NCI-H1105 (cell line): ENCODE measurements around the gene MPZL2.
"Not testable (repeated sequence)": the region's sequence is repeated elsewhere in the genome, so short reads cannot be mapped to it uniquely, and the experiment has no call there.

Source experiments
- DNase-seq: peaks from one replicate; lab custom pipeline; 2025; lab: John Stamatoyannopoulos, UW

MPZL2 gene

GRCh38 chr11:118263695-118264568 lies at the start of gene MPZL2:
Gene MPZL2 (minus strand): TSS chr11:118264297. CDS start chr11:118264153, 144 bp downstream.
- DNase-seq, result peak; percentile 19

- DNase-seq, result no peak
Measured at GRCh38 chr11:118313242-118313641, 49.1 kb upstream of the MPZL2 start.

DNA sequence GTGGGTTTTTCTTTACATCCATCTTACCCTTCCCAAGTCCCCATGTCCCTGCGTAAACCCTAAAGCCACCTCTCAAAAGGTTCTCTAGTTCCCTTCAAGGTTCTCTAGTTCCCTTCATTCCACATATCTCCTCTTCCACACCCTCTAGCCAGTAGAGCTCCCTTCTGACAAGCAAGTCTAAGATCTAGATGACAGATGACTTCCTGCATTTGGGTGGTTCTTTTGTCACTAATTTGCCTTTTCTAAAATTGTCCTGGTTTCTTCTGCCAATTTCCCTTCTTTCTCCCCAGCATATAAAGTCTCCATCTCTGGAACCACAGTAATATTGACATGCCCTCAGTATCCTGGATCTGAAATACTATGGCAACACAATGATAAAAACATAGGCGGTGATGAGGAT lies 48.2 kb upstream of the MPZL2 start:
- DNase-seq, result no peak

- no peak for DNase-seq
Measured at GRCh38 chr11:118311518-118311917, 47.4 kb upstream of the MPZL2 start.

DNA sequence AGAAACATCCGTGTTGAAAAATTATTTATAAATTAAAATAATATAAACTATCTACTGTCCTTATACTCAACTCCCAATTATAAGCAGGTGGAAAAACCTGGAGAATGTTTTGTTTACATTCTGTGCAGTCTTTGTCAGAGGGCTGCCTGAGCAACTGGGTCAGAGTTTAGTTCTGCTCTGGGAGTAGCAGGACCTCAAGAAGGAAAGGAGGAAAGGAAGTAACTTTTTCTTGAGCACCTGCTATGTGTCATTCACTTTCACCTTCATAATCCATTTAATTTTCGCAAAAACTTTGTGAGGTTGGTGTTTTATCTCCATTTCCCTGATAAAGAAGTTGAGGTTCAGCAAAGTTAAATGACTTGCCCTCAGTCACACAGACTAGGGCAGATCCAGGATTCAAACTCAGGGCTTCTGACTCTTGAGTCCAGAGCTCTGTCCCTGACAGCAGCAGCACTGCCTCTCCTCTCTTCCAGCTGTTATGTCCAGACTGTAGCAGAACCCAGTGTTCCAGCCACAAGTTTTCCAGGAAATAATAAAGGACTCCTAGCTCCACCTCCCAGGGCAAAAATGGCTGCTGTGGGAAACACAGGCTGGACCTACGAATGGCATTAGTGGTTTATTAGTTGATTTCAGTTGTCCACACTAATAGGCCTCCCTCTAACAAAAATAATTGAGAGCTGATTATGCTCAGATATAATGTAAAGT lies 46.8 kb upstream of the MPZL2 start:
- no peak for DNase-seq

DNA sequence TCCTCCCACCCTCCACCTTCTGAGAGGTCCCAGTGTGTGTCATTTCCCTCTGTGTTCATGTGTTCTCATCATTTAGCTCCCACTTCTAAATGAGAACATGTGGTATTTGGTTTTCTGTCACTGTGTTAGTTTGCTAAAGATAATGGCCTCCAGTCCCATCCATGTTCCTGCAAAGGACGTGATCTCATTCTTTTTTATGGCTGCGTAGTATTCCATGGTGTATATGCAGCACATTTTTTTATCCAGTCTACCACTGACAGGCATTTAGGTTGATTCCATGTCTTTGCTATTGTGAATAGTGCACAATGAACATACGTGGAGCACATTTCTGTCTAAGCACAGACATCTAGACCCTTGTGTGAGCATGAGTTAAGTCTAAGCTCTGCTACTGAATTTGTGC lies 46.2 kb upstream of the MPZL2 start:
- DNase-seq, result no peak

- DNase-seq, result not testable (repeated sequence)
Measured at GRCh38 chr11:118308995-118309528, 45.0 kb upstream of the MPZL2 start.

- DNase-seq, result no peak
Measured at GRCh38 chr11:118306556-118306955, 42.5 kb upstream of the MPZL2 start.

DNA sequence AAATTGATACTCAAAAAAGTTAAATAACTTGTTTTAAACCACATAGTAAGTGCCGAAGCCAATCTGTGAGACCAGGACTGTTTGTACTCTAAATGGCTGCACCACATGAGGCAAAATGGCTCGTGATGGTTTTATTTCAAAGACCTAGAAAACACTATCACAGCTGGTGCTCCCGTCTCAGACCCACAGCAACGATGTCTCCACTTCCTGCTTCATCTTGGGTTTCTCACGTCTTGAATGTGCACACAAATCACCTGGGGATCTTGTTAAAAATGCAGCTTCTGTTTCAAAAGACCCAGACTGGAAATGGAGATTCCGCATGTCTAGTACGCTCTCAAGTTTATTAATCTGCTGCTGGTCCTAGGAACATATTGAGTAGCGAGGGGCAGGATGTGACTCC lies 41.6 kb upstream of the MPZL2 start:
- no peak for DNase-seq

- DNase-seq, result no peak
Measured at GRCh38 chr11:118304568-118305248, 40.6 kb upstream of the MPZL2 start, which contains the start of gene CD3E. Gene CD3E (plus strand): TSS chr11:118304730. CDS start chr11:118304953, 223 bp downstream.

- DNase-seq, result no peak
Measured at GRCh38 chr11:118304227-118304567, 40.1 kb upstream of the MPZL2 start.

GRCh38 chr11:118301600-118302195 lies 37.6 kb upstream of the MPZL2 start:
- DNase-seq, result no peak

DNA sequence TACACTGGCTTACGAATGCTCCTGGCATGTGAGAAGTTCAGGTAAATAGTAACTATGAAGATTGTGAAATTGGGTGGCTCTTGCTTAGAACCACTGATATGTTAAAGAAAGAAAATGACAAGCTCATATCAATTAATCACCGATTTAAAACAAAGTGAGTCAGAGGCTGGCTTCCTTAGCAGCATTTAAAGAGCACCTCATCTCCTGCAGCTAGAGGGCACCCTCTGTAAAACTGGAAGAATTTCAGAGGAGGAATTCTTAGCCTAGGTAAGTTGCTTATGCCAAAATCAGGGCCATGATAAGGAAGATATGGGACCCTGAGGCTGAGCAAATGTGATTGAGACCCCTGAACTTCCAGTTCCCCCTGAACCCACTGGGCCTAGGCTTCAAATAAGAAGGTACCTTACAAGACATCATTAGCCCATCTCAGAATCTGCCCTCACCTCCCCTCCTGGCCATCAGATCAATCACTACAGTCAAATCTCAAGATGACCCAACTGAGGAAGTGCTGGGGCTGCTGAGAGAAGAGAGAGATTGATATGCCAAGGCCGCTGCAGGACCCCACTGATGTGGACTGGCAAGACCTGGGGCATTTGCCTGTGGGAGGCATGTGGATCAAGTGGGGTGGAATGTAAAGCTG lies 31.8 kb upstream of the MPZL2 start:
- DNase-seq, result no peak

DNA sequence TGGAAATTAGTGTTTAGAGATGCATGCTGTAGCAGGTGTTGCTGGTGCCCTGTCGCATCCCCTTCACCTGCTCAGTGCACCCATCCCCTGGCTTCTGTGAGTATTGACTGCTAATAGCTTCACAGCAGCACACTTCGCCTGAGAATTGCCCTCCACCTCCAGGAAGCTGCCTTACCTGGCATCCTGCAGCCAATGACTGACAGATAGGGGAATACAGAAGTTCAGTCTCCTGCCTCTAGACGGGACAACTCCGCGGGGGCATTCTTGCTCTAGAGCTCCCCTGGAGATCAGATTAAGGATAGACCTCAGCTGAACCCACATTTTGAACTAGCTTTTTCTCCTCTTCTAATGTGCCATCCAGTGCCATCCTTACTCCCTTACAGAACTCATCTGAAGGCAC lies 31.1 kb upstream of the MPZL2 start:
- DNase-seq, result no peak

DNA sequence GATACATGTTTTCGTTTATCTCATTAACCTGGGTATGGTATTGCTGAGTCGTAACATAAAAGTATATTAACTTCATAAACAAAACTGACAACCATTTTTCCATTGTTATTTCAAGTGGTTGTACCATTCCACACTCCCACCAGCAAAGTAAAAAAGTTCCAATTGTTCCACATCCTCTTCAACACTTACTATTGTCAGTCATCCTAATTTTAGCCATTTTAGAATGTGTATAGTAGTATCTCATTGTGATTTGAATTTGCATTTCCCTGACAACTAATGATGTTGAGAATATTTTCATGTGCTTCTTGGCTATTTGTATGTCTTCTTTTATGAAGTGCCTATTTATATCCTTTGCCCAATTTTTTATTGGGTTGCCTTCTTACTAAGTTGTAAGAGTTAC lies 30.0 kb upstream of the MPZL2 start:
- DNase-seq, result no peak

GRCh38 chr11:118291477-118292135 lies 27.5 kb upstream of the MPZL2 start:
- no peak for DNase-seq

- no peak for DNase-seq
Measured at GRCh38 chr11:118290923-118291322, 26.8 kb upstream of the MPZL2 start.

DNA sequence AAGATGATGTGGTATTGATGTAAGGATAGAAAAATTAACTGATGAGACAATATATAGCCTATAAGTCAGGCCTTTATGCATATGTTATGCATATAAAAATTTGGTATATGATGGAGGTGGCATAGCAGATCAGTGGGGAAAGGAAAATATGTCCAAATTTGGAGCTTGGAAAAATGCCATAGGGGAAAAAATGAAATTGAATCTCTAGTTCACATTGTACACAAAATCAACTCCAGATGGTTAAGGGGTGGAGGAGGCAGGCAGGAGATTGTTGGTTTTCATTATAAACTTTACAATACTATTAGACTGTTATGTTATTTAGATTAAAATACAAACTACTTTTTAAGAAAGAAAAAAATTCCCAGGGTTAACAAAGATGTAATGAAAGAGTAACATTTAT lies 25.3 kb upstream of the MPZL2 start:
- DNase-seq, result no peak

GRCh38 chr11:118287006-118287405 lies 22.9 kb upstream of the MPZL2 start:
- no peak for DNase-seq

DNA sequence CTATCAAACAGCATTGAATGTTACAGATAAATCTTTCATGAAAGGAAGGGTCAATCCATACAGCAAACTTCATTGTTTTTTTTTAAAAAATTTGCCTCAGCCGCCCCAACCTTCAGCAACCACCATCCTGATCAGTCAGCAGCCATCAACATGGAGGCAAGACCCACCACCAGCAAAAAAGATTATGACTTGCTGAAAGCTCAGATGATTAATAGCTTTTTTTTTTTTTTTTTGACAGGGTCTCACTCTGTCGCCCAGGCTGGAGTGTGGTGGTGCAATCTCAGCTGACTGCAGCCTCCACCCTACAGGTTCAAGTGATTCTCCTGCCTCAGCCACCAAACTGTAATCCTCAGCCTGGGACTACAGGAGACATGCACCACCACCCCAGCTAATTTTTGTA lies 22.4 kb upstream of the MPZL2 start:
- DNase-seq, result no peak

GRCh38 chr11:118283756-118284350 lies 19.8 kb upstream of the MPZL2 start:
- no peak for DNase-seq
